Inflammatory macrophage (primary cell): ENCODE results near the gene NAV2.

Experiments
- DNase-seq, 2 donors: peaks; one replicate each; pipeline ENCODE4 v3.0.0-alpha.2; 2020 to 2022

NAV2 gene

DNA sequence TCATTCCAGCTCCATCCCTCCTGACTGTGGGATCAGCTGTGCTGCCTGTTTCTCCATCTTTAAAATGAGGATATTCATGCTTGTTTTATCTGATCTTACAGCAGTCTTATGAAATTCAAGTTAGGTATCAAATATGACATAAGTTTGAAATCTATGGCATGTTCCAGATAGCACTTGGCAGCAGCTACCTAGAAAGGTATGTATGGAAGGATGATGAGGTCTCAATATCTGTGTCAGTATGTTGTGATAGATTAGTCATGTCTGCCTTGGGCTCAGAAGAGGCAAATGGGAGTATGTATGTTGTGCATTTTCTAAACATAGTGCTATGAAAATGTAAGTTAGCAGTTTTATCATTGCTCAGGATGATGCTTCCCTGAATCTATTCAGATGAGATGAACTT lies 122.1 kb downstream of the NAV2 start:
- no peak for DNase-seq

DNA sequence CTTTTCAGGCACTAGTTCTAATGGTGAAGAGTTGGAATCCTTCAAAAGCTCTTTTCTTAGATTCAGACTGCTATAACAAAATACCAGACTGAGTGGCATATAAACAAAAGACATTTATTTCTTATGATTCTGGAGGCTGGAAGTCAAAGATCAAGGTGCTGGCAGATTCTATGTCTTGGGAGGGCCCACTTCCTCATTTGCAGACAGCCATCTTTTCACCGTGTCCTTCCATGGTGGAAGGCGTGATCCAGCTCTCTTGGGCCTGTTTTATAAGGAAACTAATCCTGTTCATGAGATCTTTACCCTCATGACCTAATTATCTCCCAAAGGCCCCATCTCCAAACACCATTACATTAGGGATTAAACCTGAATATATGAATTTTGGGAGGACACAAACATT lies 124.0 kb downstream of the NAV2 start:
- no peak for DNase-seq

DNA sequence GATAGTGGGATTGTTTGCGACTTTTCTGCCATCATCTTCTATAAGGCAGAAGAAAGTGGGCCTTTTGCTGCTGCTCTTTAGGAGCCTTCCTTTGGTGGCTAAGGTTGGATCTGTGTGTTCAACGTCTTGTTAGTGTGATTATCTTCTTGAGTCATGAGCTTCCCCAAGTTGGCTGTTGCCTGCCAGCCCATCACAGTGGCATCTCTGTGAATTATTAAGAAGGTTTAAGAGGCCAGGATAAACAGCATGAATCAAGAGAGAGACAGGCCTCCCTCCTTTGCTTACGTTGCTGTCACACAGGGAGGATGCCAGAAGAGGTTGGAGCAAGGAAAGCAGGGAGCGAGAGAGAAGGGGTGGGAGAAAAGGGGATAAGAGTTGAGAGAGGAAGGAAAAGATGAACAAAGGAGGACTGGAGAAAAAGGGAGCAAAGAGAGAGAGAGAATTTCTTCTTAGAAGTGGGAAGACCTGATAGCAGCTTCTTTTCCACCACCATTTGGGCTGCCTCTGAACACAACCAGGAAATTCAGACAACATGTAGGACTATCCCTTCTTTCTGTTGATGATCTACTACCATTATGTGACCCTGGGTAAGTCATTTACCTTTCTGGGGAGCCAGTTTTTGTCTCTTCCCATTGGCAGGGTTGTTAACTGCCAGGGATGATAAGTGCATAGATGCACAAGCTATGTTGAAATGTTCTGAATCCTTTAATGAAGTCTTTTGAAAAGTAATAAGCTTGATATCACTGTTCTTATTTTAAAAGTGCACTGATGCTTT lies 126.5 kb downstream of the NAV2 start:
- no peak for DNase-seq

GRCh38 chr11:19840961-19841360 lies 128.3 kb downstream of the NAV2 start:
- DNase-seq, result no peak

- no peak for DNase-seq
Observed at GRCh38 chr11:19842505-19842904, 129.9 kb downstream of the NAV2 start.

GRCh38 chr11:19843079-19843478 lies 130.4 kb downstream of the NAV2 start:
- no peak for DNase-seq

- DNase-seq, result no peak
Observed at GRCh38 chr11:19844012-19844411, 131.4 kb downstream of the NAV2 start.

GRCh38 chr11:19844806-19845205 lies 132.2 kb downstream of the NAV2 start:
- DNase-seq, result no peak

DNA sequence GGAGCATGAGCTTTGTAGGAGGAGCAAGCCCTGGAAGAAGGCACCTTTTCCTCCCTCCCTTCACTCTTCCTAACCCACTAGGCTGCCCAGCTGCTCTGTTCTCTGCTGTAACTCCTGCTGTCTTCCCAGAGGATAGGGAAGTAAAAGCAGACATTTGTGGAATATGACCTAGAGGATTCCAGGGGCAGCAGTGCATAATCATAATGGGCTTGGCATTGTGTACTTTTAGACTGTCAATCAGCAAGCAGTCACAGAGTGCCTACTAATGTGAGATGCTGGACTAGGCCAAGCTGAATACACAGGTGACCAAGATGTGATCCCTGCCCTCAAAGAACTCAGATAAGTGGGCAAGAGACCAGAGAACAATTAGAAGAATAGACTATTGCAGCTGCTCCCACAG lies 133.0 kb downstream of the NAV2 start:
- no peak for DNase-seq

GRCh38 chr11:19846654-19847305 lies 134.1 kb downstream of the NAV2 start:
- no peak for DNase-seq

DNA sequence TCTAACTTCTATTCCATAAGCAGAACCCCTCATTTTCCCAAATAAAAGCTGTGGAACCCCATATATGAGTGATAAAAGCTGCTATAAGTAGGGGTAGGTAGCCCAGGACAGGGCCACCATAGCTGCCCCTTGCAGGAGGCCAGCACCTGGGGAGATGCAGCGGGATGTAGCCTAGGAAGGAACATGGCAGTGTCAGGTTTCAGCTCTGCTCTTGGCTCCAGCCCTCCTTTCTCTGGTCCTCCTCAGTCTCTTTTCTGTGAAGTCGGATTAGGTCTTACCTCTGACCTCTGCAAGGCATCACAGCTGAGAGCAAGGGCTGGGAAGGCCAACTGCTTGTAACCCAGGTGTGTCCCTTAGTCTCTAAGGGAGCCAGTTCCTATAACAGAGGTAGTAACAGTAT lies 135.6 kb downstream of the NAV2 start:
- DNase-seq, result no peak

DNA sequence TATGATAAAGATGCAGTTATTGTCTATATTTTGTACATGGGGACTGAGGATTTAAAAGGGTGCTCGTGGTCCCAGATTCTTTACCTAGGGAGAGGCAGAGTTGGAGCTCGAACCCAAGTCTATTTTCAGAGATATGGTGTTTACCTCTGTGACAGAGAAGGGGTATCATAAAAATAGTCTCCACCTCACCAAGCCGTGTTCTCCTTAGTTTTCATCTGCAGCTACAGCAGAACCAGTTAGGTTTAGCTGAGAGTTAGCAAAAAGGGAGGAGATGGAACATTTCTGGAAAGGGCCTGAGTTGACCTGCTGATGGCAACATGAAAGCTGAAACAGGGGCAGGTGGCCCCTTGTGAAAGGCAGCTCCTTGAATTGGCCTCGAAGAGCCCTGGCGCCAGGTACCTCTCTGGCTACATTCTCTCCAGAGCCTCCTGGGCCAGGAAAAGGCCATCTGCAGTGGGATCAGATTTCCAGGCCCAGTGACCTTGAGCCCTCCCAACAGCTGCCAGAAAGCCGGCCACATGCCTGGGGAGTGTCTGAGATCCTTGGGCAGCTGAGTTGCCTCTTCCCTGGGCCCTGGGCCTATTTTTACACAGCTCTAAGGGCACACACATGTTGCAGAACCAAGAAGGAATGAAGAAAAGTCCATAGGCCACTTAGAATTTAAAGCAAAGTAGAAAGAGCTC lies 136.6 kb downstream of the NAV2 start:
- DNase-seq, result no peak

- no peak for DNase-seq
Observed at GRCh38 chr11:19849947-19850593, 137.4 kb downstream of the NAV2 start.

- no peak for DNase-seq
Observed at GRCh38 chr11:19852288-19852687, 139.7 kb downstream of the NAV2 start.

DNA sequence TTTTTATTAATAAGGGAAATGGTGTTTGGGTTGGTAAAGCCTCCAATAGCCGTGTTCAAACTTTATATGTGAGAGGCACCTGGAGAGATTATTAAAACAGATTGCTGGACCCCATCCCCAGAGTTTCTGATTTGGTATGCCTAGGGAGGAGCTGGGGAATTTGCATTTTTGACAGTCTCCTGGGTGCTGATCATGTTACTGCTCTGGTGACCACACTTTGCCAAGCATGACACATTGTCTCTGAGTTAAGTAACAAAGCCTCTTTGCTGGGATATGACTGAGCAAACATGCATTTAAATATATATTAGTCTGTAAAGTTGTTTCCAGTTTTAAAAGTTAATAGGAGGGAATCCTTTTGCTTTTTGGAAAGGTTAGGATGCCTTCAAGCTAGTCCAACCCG lies 140.4 kb downstream of the NAV2 start:
- DNase-seq, result no peak

DNA sequence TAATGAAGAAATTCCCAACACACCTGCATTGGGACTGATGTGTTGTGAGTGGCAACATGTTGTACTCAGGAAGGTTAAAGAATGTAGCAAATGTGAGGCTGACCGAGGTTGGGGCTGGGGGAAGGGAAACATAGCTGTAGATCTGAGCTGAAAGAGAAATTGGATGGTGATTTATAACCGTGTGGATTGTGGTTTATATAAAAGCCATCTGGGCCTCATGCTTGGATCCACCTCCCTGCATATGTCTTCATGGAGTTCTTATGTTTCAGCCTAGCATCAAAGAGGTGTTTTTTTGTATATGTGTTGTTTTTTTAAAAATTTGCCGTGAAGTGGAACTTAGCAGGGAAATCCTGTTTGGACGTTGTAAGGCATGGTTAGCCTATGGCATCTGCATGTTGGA lies 141.3 kb downstream of the NAV2 start:
- DNase-seq, result no peak

DNA sequence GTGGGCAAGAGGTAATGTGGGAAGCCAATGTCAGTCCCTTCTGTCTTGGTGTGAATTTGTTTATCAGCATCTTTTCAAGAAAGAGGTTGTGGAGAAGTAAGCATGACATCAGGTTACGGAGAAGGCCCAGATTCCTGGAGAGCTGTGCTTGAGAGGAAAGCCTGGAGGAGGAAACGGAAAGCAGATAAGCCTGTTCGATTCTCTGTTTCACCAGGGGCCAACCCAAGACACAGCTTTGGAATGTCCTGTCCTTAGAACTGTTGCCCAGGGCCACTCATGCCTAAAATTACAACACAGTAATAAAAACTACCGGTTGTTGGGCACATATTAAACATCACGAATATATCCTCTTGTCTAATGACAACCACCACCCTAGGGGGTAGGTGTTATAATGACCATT lies 148.5 kb downstream of the NAV2 start:
- no peak for DNase-seq

- DNase-seq, result no peak
Observed at GRCh38 chr11:19862091-19862490, 149.5 kb downstream of the NAV2 start.

GRCh38 chr11:19864141-19865140 lies 151.8 kb downstream of the NAV2 start:
- DNase-seq, result no peak

DNA sequence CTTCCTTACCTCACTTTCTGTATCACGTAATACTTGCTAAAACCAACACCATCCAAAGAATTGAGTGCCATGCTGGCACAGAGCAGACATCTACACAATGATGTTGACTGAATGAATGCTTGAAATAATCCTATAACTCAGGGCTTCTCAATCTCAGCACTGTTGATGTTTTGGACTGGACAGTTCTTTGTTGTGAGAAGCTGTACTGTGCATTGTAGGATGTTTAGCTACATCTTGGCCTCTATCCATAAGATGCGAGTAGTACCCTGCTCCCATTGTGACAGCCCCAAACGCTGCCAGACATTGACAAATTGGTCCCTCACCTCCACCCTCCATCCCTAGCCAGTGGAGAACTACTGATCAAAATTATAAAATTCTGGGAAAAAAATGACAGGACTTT lies 153.4 kb downstream of the NAV2 start:
- DNase-seq, result no peak

DNA sequence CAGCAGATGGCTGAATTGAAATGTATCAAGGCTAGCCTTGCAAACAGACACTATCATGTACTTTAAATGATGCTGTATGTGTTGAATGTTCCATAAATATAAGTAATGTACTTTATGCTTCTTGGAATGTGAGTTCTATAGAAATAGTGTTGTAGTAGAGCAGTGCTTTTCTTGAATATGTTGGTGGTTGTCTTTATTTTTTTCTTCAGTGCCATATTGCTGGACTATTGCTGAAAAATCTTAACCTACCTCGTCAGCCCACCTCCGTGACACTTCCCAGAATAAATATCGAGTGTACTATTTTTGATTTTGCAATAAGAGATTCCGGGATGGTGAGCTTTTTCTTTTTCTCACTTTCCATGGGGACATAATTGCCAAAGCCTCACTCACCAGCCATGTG lies 153.9 kb downstream of the NAV2 start:
- no peak for DNase-seq

GRCh38 chr11:19867064-19867463 lies 154.4 kb downstream of the NAV2 start:
- DNase-seq, result no peak
